Measurements from ENCODE around the gene BICD1.

BICD1 gene

DNA sequence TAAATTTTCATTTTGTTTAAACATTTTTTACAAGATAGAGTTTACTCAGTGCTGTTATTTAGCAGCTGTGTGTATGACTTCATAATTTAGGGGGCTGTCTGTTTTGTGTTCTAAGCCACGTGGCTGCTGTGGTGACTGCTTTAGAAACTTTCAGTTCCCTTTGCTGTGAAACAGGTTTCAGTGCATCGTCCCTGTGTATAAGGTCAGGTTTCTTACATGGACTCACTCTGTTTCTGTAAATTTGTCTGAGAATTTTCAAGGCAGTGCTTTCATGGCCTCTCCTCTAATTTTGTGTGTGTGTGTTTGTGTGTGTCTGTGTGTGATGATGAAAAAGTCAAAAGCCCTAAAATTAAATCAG, 32.4 kb downstream of the BICD1 start:
- in situ Hi-C loops (cut with MboI; ENCODE audit: low sequenced_read_pairs), result no loop called here

DNA sequence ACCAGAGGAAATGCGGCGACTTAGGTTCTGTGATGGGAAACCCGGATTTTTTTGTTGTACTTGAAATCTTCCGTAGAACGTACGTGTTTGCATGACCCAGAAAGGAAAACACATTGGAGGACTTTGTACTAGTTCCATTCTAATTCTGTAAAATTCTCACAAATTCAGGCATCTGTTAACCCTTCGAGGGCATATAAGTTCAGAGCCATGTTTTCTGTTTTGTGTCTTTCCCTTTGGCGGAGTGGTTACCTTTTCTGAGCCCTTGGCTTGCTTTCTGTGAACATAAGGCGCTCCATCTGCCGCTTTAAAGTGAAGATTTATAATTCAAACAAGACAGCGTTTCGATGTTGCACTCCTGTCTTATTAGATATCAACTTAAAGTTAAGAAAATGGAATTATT, 34.2 kb downstream of the BICD1 start:
- in situ Hi-C loops (cut with MboI; ENCODE audit: low sequenced_read_pairs), result no loop called here

DNA sequence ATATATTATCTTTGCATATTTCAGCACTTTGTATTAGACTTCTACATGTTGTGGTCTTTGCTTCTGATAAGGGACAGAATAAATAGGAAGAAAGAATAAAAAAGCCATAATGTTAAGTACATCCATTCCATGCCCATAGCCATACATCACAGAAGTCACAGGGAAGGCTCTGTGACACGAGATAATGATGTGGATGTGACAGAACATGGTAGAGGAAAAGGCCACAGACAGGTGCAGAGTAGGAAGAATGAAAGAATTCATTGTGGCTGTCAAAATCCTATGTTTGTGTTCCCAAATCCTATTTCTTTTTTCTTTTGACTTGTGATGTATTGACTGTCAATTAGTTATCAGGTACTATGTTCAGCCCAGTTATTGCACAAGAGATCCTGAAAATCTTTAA, 38.4 kb downstream of the BICD1 start:
- in situ Hi-C loops (cut with MboI; ENCODE audit: low sequenced_read_pairs), result no loop called here

DNA sequence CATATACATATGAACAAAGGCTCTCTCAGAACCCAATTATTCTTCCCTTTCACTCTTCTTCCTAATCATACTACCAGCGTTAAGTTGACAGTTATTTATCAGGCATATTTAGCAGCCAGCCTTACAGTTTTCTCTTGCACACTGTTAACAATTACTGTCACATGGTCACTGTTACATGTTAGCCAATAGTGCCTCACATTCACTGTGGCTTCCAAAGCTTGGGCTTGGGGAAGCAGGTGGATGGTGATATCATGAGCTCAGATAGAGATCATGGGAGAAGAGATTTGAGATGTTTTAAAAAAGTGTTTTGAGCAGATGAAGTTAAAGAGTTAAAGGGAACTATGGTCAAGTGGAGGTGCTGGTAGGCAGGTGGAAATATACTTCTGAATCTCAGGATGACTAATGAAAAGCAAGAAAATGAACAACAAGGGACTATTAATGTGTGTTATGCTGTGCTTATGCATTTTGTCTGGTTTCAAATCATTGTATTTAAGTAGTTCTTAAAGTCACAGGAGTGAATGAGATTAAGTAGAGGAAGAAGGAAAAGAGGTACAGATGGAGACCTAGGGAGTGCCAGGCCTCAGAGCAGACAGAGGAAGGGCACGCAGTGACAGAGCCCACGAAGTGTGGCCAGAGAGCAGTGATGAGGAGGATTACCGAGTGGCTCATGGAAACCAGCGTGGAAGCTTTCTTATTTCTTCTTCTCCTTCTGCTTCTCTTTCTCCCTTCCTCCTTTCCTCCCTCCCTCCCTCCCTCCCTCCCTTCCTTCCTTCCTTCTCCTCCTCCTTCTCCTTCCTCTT, 39.6 kb downstream of the BICD1 start:
- in situ Hi-C loops (cut with MboI; ENCODE audit: low sequenced_read_pairs), result no loop called here

DNA sequence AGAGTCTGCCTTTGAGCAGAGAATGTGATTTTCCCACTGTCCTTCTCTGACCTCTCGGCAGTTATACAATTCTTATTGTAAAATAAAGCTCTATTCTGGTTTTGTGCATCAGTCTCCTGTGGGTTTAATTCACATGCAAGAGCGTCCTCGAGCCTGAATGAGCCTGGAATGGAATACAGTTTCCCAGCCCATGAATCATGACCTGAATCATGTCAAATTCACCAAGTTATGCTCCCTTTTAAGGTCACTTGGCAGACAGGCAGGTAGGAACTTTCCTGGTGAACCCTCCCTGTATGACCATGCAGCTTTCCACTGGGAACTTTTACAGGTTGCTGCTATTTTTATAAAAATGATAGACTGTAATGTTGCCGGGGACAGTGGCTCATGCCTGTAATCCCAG, 41.7 kb downstream of the BICD1 start:
- in situ Hi-C loops (cut with MboI; ENCODE audit: low sequenced_read_pairs), result no loop called here

DNA sequence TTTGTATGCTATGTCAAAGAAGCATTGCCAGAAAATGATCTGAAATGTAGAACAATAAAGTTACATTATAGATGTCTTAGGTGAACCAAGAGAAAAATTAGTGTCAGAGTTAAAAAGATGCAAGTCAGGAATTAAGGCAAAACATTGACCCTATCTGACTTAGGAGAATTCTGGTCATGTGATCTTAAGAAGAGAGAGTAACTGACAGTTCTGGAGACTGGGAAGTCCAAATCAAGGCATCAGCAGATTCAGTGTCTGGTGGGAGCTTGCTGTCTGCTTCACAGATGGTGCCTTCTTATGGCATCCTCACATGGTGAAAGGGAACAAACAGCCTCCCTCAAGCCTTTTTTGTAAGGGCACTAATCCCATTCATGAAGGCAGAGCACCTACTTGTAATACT, 42.8 kb downstream of the BICD1 start:
- in situ Hi-C loops (cut with MboI; ENCODE audit: low sequenced_read_pairs), result no loop called here

DNA sequence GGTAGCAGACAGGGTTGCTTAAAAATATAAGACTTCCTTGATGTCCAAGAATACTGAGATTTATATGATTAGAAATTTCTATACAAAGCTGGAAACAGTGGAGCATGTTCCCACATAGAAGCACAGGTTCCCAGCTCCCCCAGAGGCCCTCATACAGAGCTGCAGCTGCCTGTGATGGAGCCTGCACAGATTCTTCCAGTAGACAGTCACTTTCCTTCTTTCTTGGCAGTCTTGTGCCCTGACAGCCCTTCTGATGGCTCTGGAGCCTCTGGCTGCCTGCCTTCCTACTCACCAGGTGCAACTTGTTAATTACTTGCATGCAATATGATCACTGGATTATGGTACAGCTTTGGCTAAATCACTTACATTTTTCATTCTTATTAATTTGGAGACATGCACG, 44.4 kb downstream of the BICD1 start:
- in situ Hi-C loops (cut with MboI; ENCODE audit: low sequenced_read_pairs), result no loop called here

DNA sequence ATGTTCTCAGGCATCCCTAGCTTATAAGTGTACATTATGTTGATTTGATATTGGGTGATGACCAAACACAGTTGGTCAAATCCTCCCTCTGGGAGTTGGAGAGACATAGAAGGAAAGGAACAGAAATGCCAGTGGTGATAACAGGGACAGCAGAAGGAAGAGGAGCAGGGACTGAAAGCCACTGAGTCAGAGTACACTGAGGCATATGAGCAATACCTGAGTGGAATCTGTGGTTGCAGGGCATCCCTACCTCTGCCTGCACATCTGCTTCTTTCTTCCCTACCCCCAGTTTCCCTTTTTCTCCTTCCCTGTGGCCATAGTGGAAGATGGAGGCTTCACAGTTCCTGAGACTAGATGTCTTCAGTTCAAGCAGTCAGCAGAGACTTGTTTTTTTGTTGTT, 44.9 kb downstream of the BICD1 start:
- in situ Hi-C loops (cut with MboI; ENCODE audit: low sequenced_read_pairs), result no loop called here

DNA sequence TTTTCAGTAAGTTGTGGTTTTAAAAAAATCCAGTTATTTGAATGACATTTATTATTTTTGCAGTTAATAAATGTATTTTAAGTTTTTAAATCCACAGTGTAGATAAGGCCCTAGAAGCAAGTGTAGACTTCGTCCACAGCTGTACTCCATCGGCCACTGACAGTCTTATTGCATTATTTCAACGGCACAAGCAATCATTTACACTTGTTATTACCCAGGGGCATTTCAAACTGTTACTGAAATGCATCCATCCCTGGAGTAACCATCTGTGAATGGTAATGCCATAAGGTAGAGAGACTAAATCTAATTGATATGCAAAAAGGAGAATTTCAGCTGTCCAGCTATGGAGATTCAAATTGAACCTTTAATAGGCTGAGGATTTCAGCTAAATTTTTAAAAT, 48.4 kb downstream of the BICD1 start:
- in situ Hi-C loops (cut with MboI; ENCODE audit: low sequenced_read_pairs), result no loop called here

DNA sequence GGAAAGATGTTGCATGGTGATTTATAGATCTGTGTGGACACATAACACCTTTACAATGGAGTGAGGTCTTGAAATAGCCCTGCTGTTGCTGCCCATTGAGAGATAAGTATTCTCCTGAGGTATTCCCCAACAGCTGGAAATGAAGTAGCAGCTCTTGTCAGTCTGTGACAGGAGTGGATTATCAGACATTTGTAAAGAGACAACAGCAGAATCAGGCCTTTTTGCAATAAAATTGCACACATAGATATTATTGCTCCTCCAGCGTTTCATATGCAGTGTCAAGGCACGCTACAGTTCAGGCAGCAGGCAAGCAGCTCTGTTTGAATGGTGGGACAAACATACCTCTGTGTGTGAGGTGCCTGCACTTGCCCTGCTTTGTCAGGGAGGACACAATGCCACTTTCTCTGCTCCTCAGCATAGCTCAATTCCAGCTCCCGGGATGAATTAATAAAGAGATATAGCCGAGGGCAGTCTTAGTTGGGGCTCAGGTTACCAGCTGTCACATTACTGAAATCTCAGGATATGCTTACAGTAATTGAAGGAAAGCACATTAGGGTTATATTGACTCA, 49.4 kb downstream of the BICD1 start:
- in situ Hi-C loops (cut with MboI; ENCODE audit: low sequenced_read_pairs), result no loop called here

DNA sequence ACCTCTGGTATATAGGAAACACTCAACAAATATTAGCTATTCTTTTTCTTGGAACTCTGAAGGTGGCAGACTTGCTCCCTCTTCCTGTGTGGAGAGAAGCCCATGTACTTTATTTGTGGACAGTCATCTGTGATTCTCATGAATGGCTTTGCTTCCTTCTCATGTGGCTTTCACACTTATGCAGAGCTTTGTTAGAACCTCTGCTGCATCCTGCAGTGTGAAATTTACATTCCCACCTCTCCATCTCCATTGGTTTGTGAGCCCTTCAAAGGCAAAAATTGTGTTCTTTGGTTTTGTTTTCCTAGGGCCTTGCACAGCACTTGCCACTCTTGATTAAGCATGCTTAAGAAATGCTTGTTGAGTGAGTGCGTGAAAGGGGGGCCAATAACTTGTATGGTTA, 51.9 kb downstream of the BICD1 start:
- in situ Hi-C loops (cut with MboI; ENCODE audit: low sequenced_read_pairs), result no loop called here

DNA sequence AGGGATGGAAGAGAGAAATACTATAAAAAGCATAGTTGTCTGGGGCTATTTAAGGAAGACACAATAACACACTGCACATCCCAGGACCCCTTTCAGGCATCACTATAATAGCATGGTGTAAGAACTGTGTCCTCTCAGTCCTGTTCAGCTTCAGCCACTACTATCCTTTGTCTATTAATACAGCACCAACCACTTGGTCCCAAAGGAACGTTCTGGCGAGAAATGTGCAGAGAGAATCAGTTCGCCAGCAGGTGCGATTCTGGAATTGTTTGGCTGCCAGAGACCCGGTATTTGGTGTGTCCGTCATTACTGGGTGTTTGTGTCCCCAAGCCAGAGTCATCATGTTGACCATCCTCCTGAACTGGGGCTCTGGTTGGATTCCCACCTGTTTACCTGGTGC, 52.7 kb downstream of the BICD1 start:
- in situ Hi-C loops (cut with MboI; ENCODE audit: low sequenced_read_pairs), result no loop called here

DNA sequence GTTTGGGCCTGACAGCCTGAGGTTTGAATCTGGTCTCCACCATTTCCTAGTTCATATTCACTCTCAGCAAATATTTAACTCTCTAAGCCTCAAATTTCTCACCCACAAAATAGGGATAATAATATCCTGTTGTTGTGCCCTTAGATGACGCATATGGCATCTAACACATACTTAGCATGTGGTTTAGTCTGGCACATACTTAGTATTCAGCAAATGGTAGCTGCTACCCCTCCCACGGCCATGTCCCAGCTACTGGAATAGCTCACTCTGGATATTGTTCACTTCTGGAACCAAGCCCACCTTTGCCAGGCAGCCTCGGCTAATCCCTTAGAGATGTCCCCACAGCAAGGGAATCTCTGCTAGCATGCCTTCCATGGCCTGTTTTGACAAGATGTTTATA, 53.3 kb downstream of the BICD1 start:
- in situ Hi-C loops (cut with MboI; ENCODE audit: low sequenced_read_pairs), result no loop called here

DNA sequence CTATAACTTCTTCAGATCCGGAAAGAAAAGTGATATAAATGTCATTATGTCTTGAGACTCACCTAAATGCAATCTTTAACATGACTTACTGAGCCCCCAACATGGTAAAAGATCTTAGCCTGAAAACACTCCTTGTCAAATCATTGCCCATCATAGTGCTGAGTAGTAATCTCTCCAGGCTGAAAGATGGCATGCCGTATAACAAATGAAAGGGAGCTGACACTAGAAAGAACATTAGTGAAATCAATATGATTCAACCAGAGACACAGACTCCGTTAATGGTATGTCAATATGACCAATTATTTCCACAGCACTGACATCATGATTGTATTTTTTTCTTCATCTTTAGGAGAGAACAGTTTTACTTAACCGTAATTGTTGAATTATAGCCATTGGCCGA, 54.4 kb downstream of the BICD1 start:
- in situ Hi-C loops (cut with MboI; ENCODE audit: low sequenced_read_pairs), result no loop called here

DNA sequence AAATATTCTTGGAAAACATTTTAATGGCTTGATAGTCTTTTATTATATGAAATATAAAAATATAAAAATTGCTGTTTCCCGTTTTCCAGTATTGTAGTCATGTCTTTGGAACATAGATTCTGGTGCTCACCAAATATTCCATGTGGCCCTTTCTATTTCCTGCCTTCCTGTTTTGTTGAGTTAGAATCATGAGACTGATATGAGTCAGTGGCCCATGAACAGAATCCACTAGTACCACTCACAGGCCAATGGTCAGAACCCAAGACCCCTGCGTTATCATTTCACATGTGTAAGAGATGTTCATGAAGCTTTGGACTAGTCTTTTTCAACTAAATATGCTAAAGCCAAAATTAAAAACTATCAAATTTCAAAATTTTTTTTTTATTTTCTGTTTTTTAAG, 56.9 kb downstream of the BICD1 start:
- in situ Hi-C loops (cut with MboI; ENCODE audit: low sequenced_read_pairs), result no loop called here

DNA sequence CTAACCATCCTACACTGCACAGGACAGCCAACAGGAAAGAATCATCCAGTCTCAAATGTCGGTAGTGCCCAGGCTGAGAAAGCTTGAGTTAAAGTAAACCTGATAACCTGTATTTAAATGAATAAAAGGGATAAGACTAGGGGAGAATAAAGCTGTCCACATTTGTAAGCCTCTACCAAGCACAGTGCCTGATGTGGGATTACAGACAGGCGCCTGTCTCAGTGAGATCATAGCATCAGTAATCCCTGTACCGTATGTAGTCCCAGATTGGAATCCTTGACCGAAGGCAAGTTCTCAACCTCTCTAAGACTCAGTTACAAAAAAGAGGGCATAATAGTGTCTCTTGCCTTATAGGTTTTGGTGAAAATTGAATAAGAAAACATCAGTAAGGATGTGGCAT, 59.9 kb downstream of the BICD1 start:
- in situ Hi-C loops (cut with MboI; ENCODE audit: low sequenced_read_pairs), result no loop called here

DNA sequence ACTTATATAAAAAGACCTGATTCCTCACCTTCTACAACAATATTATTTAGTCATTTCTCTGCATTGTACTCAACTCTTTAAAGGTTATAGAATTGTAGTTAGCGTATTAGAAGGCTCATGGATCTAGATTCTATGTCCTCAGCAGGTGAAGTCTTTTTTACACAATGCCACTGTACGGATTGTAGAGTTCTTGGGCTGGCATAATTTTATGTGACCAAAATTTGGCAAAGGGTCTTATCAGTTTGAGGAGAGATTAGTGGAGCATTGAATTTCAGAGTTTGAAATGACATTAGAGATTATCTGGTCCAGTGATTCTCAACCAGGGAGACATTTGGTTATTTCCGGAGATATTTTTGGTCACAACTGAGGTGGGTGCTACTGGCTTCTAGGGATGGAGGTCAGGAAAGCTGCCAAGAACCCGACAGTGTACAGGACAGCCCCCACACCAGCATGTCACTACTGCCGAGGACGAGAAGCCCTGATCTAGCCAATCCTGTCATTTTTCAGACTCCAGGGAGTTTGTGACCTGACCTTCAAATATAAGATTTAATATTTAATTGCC, 63.9 kb downstream of the BICD1 start:
- in situ Hi-C loops (cut with MboI; ENCODE audit: low sequenced_read_pairs), result no loop called here

DNA sequence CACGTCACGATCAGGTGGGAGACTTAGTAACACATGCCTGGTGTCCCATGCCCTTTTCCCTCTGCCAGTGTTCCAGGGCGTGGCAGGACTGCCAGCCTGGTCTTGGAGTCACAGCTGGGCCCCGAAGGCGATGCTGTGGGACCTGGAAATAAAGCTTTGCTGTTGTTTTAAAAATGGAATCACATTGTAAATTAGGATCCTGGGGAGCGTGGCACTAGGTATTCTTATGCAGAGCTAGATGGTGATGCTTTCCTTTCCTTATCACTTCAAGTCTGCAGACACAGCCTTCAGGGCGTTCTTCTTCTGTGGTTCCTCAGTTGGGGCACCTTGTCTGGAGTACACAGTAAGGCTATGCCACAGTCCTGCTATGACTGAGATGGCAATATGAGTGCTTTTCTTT, 64.6 kb downstream of the BICD1 start:
- in situ Hi-C loops (cut with MboI; ENCODE audit: low sequenced_read_pairs), result no loop called here

DNA sequence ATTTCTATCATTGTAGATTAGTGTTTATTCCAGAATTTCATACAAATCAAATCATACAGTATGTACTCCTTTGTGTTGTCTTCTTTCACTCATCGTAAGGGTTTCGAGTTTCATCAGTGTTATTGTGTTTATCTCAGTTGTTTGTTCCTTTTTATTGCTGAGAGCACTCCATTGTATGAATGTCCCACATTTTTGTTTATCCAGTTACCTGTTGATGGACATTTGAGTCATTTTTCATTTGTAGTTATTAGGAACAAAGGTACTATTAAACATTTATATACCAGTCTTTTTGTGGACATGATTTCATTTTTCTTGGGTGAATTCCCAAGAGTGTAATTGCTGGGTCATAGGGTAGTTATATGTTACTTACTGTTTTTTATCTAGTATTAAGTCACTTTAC, 70.0 kb downstream of the BICD1 start:
- in situ Hi-C loops (cut with MboI; ENCODE audit: low sequenced_read_pairs), result no loop called here

DNA sequence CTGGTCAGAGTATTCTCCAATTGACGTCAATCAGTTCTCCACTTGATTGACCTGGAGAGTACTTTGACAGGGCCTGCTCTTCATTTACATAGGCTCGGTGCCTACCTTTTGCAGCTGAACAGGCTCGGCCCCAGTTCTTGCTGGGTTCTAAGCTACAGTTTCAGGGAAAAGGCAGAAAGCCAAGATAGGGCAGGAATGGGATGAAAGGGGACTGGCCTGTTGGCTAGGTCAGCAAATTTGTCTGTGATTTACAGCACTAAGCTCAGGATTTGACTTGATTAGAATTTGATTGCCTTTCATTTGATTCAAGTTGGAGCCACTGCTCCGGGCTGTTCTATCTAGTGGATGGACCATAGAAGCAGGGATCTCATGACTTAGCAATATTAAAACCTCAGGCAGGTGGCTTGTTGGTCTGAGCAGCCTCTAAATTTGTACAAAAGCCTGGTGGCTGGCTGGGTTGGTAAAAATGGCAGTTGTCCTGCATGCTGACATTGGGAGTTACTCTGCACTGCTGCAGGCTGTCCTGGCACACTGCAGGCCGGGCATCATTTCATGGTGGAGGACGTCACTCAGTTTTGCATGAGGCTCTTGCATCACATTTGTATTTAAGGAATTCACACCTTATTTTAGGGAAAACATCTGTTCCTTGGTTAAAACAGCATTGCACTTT, 71.8 kb downstream of the BICD1 start:
- in situ Hi-C loops (cut with MboI; ENCODE audit: low sequenced_read_pairs), result no loop called here

DNA sequence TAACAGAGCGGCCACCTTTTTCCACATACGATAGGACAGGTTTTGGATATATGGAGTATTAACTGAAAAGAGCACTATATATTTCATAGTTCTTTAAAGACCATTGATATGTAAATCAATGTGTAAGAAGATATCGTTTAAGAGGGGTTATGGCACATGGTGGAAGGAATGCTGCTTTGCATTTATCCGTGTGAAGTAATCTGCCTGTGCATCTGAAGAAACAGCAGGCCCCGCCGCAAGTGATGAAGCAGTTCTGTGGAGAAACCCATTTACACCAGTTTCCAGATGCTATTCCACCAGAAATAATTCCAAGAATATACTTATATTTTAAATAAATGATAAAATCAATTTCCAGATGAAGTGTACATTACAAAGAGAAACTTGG, 72.4 kb downstream of the BICD1 start:
- in situ Hi-C loops (cut with MboI; ENCODE audit: low sequenced_read_pairs), result no loop called here

DNA sequence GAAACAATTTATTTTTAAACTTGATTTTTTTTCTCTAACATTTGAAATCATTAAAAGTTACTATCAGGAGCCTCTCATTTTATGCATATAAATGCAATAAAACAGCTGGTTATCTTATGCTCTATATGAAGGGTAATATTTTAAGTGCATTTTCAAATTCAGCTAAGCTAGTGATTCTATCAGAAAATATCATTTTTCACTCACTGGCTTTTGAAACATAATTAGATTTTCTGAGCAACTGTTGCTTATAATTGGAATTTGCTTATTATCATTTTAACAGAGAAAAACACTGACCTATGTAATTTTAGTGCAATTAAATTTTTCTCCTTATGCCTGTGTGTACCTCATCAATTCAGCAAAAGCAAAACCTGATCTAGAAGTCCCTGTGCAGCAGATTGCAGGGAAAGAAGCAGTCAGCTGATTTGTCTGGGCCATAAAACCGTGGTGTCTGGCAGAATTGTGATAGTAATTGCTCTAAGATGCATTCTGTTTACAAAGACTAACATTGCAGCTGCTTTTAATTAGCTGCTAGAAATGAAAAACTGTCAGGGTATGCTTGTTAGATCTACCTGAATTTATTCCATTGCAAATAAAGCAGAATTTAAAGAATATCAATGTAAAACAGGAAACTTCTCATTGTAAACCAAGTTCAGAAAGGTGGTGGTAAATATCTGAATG, 75.0 kb downstream of the BICD1 start:
- in situ Hi-C loops (cut with MboI; ENCODE audit: low sequenced_read_pairs), result no loop called here

Data from hTERT RPE-1 (cell line).